NCI-H524 (cell line): ENCODE results near the gene EPS8L1.

ENCODE experiments used
- DNase-seq, 2 experiments: peaks; one replicate each; lab custom pipeline; 2025; lab: John Stamatoyannopoulos, UW

The EPS8L1 gene

GRCh38 chr19:55080121-55080967, 4.7 kb downstream of the EPS8L1 start:
- peak; percentile 20 to 66 for DNase-seq

DNA sequence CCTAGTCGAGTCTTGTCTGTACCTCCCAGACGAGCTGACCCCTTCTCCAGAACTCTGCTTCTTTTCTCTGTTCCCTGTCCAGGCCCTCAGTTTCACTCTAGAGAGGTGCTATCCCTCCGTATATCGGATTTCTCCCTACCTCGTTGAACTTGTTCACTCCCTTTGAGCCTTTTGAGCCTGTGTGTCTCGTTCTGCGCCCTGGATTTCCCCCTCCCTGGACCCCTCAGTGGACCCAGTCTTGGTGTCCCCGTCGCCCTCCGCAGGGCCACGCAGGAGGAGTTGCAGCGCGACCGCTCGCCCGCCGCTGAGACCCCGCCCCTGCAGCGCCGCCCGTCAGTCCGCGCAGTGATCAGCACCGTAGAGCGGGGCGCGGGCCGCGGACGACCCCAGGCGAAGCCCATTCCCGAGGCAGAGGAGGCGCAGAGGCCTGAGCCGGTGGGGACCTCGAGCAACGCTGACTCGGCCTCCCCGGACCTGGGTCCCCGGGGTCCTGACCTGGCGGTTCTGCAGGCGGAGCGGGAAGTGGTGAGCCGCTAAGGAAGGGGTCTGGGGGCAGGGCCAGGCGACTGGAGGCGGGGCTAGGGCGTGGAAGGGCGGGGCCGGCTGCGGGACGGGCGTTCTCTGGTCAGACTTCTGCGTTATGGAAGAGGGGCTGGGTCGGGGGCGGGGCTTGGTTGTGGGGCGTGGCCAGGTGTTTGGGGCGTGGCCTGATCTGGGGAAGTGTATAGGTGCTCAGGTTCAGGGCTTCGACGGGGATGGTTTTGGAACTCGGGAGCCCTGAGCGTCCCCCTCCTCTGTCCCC, 5.5 kb downstream of the EPS8L1 start:
- DNase-seq: no peak

DNA sequence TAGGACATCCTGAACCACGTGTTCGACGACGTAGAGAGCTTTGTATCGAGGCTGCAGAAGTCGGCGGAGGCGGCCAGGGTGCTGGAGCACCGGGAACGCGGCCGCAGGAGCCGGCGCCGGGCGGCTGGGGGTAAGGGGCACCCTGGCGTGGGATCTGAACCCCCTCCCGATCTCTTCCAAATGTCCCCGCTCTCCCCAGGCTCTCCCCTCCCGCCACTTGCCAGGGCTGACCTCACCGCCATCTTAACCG, 6.0 kb downstream of the EPS8L1 start:
- no peak for DNase-seq

GRCh38 chr19:55082020-55082851, 6.6 kb downstream of the EPS8L1 start:
- no peak for DNase-seq

DNA sequence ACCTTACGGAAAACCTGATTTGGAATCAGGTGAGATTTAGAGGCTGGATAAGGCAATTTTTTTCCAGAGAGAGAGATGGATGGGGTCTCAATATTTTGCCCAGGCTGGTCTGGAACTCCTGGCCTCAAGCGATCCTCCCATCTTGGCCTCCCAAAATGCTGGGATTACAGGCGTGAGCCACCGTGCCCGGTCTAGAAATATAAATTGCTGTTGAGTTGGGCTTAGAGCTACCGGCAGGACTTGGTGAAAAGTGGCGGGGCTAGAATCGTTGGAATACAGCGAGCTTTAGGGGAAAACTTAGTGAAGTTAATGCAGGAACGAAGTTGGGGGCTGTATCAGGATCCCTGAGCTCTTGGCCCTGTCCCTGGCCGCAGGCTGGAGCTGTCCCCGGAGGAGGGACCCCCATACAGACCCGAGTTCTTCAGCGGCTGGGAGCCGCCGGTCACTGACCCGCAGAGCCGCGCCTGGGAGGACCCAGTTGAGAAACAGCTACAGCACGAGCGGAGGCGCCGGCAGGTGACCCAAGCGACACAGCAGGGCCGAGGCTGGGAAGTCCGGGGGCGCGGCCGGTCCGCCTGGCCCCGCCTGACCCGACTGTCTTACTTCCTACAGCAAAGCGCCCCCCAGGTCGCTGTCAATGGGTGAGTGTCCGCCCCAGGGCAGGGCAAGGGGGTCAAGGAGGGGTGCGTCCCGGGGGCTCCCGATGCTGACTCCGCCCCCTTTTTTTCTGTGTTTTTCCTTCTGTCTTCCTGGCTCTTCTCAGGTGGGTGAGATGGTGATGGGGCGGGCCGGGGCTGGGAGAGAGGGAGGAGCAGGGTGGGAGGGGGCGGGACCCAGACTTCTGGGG, 7.6 kb downstream of the EPS8L1 start:
- no peak for DNase-seq

GRCh38 chr19:55084416-55084815, 8.7 kb downstream of the EPS8L1 start:
- DNase-seq: no peak

GRCh38 chr19:55085923-55086715, 10.4 kb downstream of the EPS8L1 start:
- DNase-seq: no peak

DNA sequence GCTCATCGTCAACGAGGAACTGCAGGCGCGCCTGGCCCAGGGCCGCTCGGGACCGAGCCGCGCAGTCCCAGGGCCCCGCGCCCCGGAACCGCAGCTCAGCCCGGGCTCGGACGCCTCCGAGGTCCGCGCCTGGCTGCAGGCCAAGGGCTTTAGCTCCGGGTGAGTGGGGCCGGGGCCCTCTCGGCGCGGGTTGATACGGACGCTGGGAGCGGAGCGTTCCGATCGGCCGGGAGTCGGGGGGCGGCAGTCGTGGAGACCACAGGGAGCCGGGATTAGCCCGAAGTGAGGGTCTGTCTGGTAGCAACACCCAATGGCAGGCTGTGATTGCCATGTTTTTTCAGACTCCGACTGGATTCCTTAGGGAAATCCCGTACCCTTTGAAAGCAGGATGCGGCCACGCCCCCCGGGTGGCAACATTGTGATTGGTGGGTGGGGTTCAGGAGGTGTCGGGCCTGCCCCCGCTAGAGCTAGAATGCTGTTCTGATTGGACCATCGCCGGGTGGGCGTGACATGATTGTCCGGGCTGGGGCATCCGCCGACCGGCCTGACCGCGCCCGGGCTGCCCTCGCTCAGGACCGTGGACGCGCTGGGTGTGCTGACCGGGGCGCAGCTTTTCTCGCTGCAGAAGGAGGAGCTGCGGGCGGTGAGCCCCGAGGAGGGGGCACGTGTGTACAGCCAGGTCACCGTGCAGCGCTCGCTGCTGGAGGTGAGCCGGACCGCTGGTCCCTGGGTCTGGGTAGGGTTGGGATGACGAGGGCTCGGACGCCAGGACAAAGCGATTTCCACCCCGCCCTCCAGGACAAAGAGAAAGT, 11.3 kb downstream of the EPS8L1 start:
- DNase-seq: peak; percentile 23 to 73

DNA sequence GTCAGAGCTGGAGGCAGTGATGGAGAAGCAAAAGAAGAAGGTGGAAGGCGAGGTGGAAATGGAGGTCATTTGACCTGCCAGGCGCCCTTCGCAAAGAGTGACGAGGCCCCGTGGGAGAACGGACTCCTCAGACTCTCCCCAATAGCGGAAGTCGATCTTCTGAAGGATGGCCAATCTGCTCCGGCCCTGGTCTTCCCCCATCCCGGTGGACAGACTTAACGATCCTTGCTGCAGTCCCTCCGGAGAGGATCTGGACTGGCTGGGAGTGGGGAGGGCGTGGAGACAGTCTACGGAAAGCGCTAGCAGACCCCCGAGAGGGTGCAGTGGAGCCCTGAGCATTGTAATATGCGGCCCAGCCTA, 11.9 kb downstream of the EPS8L1 start:
- no peak for DNase-seq

- DNase-seq: no peak
Observed at GRCh38 chr19:55088021-55088451, 12.4 kb downstream of the EPS8L1 start.

GRCh38 chr19:55088543-55089341, 13.1 kb downstream of the EPS8L1 start:
- DNase-seq: peak in 1 of 2 experiments; percentile 65

DNA sequence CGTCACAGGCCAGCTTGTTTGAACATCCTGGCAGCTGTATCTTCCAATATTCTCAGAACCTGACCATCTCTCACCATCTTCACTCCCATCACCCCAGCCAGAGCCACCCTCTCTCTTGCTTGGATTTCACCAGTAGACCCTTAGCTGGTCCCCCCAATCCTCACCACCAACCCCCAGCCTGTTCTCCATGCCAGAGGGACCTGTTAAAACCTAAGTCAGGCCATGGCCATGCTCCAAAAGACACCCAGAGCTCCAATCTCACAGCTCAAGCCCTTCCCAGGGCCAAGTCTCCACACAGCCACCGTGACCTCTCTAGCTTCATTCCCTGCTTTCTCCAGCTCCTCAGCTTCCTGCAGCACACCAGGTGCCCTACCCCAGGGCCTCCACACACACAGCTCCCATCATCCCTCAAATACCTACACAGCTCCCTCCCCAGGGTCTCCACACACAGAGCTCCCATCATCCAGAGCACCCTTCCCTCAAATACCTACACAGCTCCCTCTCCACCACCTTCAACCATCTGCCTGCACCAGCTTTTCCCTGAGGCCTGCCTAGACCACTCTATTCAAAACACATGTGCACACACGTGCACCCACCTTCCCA, 13.8 kb downstream of the EPS8L1 start:
- DNase-seq: no peak

GRCh38 chr19:55090564-55090963, 14.9 kb downstream of the EPS8L1 start:
- DNase-seq: no peak

GRCh38 chr19:55091126-55091910, 15.6 kb downstream of the EPS8L1 start:
- DNase-seq: no peak

GRCh38 chr19:55091955-55092354, 16.3 kb downstream of the EPS8L1 start:
- DNase-seq: no peak

DNA sequence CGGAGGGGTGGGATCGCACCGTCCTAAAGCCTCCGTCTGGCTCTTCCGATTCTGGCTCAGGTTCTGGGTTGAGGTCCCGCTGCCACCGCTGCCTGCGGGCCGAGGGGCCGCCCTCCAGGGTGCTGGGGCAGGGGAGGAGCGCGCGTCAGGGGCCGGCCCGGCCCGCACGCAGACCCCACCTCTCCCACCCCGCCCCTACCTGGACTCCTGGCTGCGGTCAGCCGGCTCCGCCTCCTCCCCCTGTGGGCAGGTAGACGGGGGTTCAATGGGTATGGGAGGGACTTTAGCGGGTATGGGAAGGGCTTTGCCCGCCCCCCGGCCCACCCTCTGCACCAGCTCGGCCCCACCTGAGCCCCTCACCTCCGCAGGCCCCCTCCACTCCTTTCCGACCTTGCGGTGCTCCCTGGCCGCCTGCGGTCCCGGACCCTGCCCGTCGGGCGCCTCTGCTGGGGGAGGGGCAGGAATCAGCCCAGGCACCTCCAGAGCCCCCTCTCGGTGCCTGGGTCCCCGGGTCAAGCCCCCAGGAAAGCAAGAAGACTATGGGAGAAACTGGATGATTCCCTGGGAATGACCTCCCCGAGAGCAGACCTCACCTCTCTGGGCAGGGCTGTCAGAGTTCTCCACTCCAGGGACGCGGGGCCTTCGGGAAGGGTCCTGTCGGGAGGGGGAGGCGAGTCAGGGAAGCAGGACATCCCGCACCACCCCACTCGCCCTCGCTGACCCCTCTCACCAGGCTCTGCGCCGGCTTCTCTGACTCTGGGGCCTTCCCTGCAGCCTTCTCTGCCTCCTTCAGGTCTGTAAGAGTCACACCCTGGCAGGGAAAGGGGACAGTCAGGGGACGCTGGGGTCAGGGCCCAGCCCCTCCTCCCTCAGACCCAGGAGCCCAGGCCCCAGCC, 17.0 kb downstream of the EPS8L1 start:
- DNase-seq: no peak
